Measurements from ENCODE around the gene KNG1. TPM values are rescaled to one million over a fixed set of nuclear protein-coding genes. Genes with fewer than 3 reads are reported as not detected.

The KNG1 gene
- total and polyA plus RNA-seq, 10 of the 15 experiments (the other 5 are each of a cell fraction or from before 2014, with no cell fraction given): 0.21 TPM; not detected in 9

DNA sequence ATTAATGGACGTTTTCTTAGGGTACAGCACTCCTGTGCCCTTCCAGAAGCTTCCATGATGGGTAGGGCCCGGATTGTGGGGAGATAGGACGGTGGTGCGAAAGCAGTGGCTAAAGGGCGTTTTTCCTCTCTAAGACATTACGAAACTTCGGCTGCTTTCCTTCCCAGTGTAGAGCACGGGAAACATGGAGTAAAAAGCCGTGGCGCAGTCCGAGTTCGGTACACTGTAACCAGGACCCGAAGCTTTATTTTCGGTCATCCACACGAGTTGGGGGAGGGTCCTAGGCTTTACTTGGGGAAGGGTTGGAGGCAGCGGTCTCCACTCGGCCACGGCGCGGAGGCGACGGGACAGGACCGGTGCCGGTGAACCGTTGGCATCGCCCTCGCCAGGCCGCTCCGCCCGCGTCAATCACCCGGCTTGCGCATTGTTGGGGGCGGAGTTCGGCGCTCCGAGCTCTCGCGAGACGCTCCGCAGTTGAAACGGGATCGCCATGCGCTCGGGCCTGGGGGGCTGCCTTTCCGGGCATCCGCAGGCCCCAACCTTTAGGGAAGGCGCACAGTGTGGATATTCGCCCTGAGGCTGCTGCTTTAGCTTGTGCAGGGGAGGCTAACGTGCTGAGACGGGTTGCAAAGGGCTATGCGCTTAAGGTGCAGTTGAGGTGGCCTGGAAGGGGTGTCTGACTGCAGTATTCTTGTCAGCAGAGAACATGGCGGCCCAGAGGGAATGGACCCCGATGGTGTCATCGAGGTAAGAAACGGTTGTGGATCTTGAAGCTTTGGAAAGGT lies 66.8 kb downstream of the KNG1 start (continued):
- TF ChIP-seq, protein P1, sequence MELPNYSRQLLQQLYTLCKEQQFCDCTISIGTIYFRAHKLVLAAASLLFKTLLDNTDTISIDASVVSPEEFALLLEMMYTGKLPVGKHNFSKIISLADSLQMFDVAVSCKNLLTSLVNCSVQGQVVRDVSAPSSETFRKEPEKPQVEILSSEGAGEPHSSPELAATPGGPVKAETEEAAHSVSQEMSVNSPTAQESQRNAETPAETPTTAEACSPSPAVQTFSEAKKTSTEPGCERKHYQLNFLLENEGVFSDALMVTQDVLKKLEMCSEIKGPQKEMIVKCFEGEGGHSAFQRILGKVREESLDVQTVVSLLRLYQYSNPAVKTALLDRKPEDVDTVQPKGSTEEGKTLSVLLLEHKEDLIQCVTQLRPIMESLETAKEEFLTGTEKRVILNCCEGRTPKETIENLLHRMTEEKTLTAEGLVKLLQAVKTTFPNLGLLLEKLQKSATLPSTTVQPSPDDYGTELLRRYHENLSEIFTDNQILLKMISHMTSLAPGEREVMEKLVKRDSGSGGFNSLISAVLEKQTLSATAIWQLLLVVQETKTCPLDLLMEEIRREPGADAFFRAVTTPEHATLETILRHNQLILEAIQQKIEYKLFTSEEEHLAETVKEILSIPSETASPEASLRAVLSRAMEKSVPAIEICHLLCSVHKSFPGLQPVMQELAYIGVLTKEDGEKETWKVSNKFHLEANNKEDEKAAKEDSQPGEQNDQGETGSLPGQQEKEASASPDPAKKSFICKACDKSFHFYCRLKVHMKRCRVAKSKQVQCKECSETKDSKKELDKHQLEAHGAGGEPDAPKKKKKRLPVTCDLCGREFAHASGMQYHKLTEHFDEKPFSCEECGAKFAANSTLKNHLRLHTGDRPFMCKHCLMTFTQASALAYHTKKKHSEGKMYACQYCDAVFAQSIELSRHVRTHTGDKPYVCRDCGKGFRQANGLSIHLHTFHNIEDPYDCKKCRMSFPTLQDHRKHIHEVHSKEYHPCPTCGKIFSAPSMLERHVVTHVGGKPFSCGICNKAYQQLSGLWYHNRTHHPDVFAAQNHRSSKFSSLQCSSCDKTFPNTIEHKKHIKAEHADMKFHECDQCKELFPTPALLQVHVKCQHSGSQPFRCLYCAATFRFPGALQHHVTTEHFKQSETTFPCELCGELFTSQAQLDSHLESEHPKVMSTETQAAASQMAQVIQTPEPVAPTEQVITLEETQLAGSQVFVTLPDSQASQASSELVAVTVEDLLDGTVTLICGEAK (IDR thresholded peaks at IDR 0.05; ENCODE audit: borderline replicate concordance): no peak
- TF ChIP-seq, protein P2, sequence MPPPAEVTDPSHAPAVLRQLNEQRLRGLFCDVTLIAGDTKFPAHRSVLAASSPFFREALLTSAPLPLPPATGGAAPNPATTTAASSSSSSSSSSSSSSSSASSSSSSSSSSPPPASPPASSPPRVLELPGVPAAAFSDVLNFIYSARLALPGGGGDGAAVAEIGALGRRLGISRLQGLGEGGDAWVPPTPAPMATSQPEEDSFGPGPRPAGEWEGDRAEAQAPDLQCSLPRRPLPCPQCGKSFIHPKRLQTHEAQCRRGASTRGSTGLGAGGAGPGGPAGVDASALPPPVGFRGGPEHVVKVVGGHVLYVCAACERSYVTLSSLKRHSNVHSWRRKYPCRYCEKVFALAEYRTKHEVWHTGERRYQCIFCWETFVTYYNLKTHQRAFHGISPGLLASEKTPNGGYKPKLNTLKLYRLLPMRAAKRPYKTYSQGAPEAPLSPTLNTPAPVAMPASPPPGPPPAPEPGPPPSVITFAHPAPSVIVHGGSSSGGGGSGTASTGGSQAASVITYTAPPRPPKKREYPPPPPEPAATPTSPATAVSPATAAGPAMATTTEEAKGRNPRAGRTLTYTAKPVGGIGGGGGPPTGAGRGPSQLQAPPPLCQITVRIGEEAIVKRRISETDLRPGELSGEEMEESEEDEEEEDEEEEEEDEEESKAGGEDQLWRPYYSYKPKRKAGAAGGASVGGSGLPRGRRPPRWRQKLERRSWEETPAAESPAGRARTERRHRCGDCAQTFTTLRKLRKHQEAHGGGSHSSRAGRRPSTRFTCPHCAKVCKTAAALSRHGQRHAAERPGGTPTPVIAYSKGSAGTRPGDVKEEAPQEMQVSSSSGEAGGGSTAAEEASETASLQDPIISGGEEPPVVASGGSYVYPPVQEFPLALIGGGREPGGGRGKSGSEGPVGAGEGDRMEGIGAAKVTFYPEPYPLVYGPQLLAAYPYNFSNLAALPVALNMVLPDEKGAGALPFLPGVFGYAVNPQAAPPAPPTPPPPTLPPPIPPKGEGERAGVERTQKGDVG (CRISPR knock-in tag; IDR thresholded peaks at IDR 0.05): peak; percentile 63; the same call in 1 of the 2 replicates
- TF ChIP-seq HDGF (IDR thresholded peaks at IDR 0.05): 0 out of 2 replicates have a peak, but pooled peaks have one; percentile 3
- 0 out of 4 replicates have a peak, but pooled peaks of 1 of the 2 experiments have one; percentile 1 for TF ChIP-seq EP300 (IDR thresholded peaks at IDR 0.05; ENCODE audit: borderline replicate concordance in 1 of 2, control insufficient read depth in 1 of 2, low read depth in 2 of 2, low read length in 2 of 2)
- peak; percentile 71; the same call in 1 of the 2 replicates for TF ChIP-seq LARP7 (IDR thresholded peaks at IDR 0.05)
- no peak for TF ChIP-seq SRF (IDR thresholded peaks at IDR 0.05; ENCODE audit: low read depth in 2 of 2, low read length in 2 of 2)
- peak; percentile 24 for TF ChIP-seq CREB1 (IDR thresholded peaks at IDR 0.05; ENCODE audit: low read depth)
- 0 out of 2 replicates have a peak, but pooled peaks have one; percentile 2 for TF ChIP-seq NBN (IDR thresholded peaks at IDR 0.05)
- TF ChIP-seq RELA (IDR thresholded peaks at IDR 0.05; ENCODE audit: borderline replicate concordance, partially characterized antibody): peak; percentile 41
- TF ChIP-seq HDAC6 (IDR thresholded peaks at IDR 0.05; ENCODE audit: unreplicated experiment): peak; percentile 37
- TF ChIP-seq, protein P3, sequence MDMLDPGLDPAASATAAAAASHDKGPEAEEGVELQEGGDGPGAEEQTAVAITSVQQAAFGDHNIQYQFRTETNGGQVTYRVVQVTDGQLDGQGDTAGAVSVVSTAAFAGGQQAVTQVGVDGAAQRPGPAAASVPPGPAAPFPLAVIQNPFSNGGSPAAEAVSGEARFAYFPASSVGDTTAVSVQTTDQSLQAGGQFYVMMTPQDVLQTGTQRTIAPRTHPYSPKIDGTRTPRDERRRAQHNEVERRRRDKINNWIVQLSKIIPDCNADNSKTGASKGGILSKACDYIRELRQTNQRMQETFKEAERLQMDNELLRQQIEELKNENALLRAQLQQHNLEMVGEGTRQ (IDR thresholded peaks at IDR 0.05; ENCODE audit: borderline replicate concordance, low read depth, low read length): no peak
- TF ChIP-seq WRNIP1 (IDR thresholded peaks at IDR 0.05; ENCODE audit: borderline replicate concordance, low read depth, low read length): peak; percentile 79; the same call in 1 of the 2 replicates
- TF ChIP-seq BMI1 (IDR thresholded peaks at IDR 0.05; ENCODE audit: borderline replicate concordance): no peak
- TF ChIP-seq, protein P4, sequence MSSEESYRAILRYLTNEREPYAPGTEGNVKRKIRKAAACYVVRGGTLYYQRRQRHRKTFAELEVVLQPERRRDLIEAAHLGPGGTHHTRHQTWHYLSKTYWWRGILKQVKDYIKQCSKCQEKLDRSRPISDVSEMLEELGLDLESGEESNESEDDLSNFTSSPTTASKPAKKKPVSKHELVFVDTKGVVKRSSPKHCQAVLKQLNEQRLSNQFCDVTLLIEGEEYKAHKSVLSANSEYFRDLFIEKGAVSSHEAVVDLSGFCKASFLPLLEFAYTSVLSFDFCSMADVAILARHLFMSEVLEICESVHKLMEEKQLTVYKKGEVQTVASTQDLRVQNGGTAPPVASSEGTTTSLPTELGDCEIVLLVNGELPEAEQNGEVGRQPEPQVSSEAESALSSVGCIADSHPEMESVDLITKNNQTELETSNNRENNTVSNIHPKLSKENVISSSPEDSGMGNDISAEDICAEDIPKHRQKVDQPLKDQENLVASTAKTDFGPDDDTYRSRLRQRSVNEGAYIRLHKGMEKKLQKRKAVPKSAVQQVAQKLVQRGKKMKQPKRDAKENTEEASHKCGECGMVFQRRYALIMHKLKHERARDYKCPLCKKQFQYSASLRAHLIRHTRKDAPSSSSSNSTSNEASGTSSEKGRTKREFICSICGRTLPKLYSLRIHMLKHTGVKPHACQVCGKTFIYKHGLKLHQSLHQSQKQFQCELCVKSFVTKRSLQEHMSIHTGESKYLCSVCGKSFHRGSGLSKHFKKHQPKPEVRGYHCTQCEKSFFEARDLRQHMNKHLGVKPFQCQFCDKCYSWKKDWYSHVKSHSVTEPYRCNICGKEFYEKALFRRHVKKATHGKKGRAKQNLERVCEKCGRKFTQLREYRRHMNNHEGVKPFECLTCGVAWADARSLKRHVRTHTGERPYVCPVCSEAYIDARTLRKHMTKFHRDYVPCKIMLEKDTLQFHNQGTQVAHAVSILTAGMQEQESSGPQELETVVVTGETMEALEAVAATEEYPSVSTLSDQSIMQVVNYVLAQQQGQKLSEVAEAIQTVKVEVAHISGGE (CRISPR knock-in tag; IDR thresholded peaks at IDR 0.05): peak; percentile 3; the same call in 1 of the 2 replicates
- no peak for TF ChIP-seq CBFB (IDR thresholded peaks at IDR 0.05; ENCODE audit: low read depth)
- no peak for TF ChIP-seq HDAC2 (IDR thresholded peaks at IDR 0.05)
- 0 out of 2 replicates have a peak, but pooled peaks have one; percentile 13 for TF ChIP-seq ZSCAN29 (IDR thresholded peaks at IDR 0.05)
- peak; percentile 84 for TF ChIP-seq BRCA1 (IDR thresholded peaks at IDR 0.05; ENCODE audit: low read depth, low read length)

All from GM12878 (cell line).